PC-3 (cell line): ENCODE results near the gene ADAM15.

Source experiments
- CTCF ChIP-seq: fragments of 300-600 bp; sonication (generic); conservative IDR thresholded peaks from 2 replicates; pipeline ENCODE4 v1.5.1; 2017; ENCODE audit warnings: antibody characterized with exemption, low read depth, mild to moderate bottlenecking, low read length
- EZH2phosphoT487 ChIP-seq: fragments of 300-600 bp; sonication (generic); IDR thresholded peaks from 2 replicates; pipeline ENCODE4 v1.6.1; 2018; ENCODE audit warnings: mild to moderate bottlenecking, antibody characterized with exemption, low read length, borderline replicate concordance

DNA sequence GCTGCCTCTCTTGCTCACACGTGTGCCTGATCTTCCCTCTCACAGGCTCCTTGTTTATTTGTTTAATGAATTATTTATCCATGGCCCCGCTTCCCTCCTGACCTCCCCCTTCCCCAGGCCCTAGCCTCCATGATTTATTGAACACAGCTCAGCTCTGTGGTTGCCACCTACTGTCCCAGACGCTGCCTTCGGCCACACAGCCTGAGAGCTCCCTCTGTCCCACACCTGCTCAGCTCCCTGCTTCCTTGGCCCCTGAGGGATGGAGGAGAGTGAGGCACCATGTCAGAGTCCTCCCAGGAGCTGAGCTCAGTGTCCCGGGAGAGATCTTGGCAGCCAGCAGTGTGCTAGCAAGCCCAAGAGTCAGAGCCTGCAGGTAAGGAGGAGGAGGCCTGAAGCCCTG lies 24.4 kb downstream of the ADAM15 start:
- TF ChIP-seq CTCF (no peak), EZH2phosphoT487 (no peak)
